Endometrium (tissue), 2 donors: ENCODE measurements around the gene STX8.

Experiments used
- FAIRE-seq: peaks from 2 replicates; lab custom pipeline; 2012; peaks lifted over from hg19 to GRCh38; lab: Jason Lieb, UNC
- donor health status: control.
- donor health status: control.

Gene STX8

GRCh38 chr17:9294661-9295210 lies 280.9 kb downstream of the STX8 start:
- FAIRE-seq = no peak

- FAIRE-seq = no peak
Measured at GRCh38 chr17:9292561-9292941, 283.1 kb downstream of the STX8 start.

- FAIRE-seq = no peak
Measured at GRCh38 chr17:9291912-9292560, 283.6 kb downstream of the STX8 start.

- FAIRE-seq = no peak
Measured at GRCh38 chr17:9290226-9290613, 285.4 kb downstream of the STX8 start.

- no peak for FAIRE-seq
Measured at GRCh38 chr17:9287306-9287705, 288.3 kb downstream of the STX8 start.

GRCh38 chr17:9286434-9286833 lies 289.2 kb downstream of the STX8 start:
- no peak for FAIRE-seq

GRCh38 chr17:9285602-9286427 lies 289.8 kb downstream of the STX8 start:
- no peak for FAIRE-seq

GRCh38 chr17:9284884-9285283 lies 290.7 kb downstream of the STX8 start:
- no peak for FAIRE-seq

- FAIRE-seq = no peak
Measured at GRCh38 chr17:9283909-9284308, 291.7 kb downstream of the STX8 start.

GRCh38 chr17:9279893-9280292 lies 295.7 kb downstream of the STX8 start:
- FAIRE-seq = no peak

GRCh38 chr17:9274973-9275372 lies 300.6 kb downstream of the STX8 start:
- no peak for FAIRE-seq

- FAIRE-seq = no peak
Measured at GRCh38 chr17:9273428-9274391, 301.9 kb downstream of the STX8 start.

- FAIRE-seq = no peak
Measured at GRCh38 chr17:9272501-9273200, 303.0 kb downstream of the STX8 start.

- no peak for FAIRE-seq
Measured at GRCh38 chr17:9271989-9272388, 303.6 kb downstream of the STX8 start.

GRCh38 chr17:9270921-9271320 lies 304.7 kb downstream of the STX8 start:
- FAIRE-seq = no peak

- no peak for FAIRE-seq
Measured at GRCh38 chr17:9269350-9270035, 306.1 kb downstream of the STX8 start.

GRCh38 chr17:9268546-9268945 lies 307.1 kb downstream of the STX8 start:
- FAIRE-seq = no peak

- no peak for FAIRE-seq
Measured at GRCh38 chr17:9266697-9267117, 308.9 kb downstream of the STX8 start.

GRCh38 chr17:9266031-9266680 lies 309.5 kb downstream of the STX8 start:
- no peak for FAIRE-seq
